GM19438 (cell line): ENCODE data around the gene PHF20.
"Not testable (repeated sequence)": the region's sequence is repeated elsewhere in the genome, so short reads cannot be mapped to it uniquely, and the experiment has no call there.

Experiments used
- ATAC-seq: cut with Tn5 transposase; IDR thresholded peaks from one replicate; pipeline ENCODE4 v1.9.1; 2021; ENCODE audit warnings: low read depth; ENCODE audit not compliant: unreplicated experiment

Gene PHF20

GRCh38 chr20:35773154-35773751, 1.4 kb downstream of the PHF20 start:
- no peak for ATAC-seq

- ATAC-seq: no peak
Observed at GRCh38 chr20:35774391-35774790, 2.6 kb downstream of the PHF20 start.

- ATAC-seq: no peak
Observed at GRCh38 chr20:35776513-35777101, 4.8 kb downstream of the PHF20 start.

GRCh38 chr20:35783811-35784210, 12.0 kb downstream of the PHF20 start:
- not testable (repeated sequence) for ATAC-seq

- ATAC-seq: not testable (repeated sequence)
Observed at GRCh38 chr20:35785541-35785940, 13.7 kb downstream of the PHF20 start.

GRCh38 chr20:35788796-35789195, 17.0 kb downstream of the PHF20 start:
- ATAC-seq: no peak

GRCh38 chr20:35791097-35791496, 19.3 kb downstream of the PHF20 start:
- ATAC-seq: no peak

- ATAC-seq: no peak
Observed at GRCh38 chr20:35791821-35792220, 20.0 kb downstream of the PHF20 start.

- no peak for ATAC-seq
Observed at GRCh38 chr20:35792740-35793139, 20.9 kb downstream of the PHF20 start.

- ATAC-seq: no peak
Observed at GRCh38 chr20:35796571-35796970, 24.8 kb downstream of the PHF20 start.

- ATAC-seq: no peak
Observed at GRCh38 chr20:35801865-35802264, 30.1 kb downstream of the PHF20 start.

GRCh38 chr20:35806075-35806474, 34.3 kb downstream of the PHF20 start:
- ATAC-seq: no peak

- ATAC-seq: no peak
Observed at GRCh38 chr20:35807877-35808276, 36.1 kb downstream of the PHF20 start.

- ATAC-seq: no peak
Observed at GRCh38 chr20:35820715-35821114, 48.9 kb downstream of the PHF20 start.

- ATAC-seq: no peak
Observed at GRCh38 chr20:35821807-35822242, 50.0 kb downstream of the PHF20 start.

- no peak for ATAC-seq
Observed at GRCh38 chr20:35823147-35823546, 51.3 kb downstream of the PHF20 start.

- ATAC-seq: no peak
Observed at GRCh38 chr20:35823937-35824336, 52.1 kb downstream of the PHF20 start.

GRCh38 chr20:35826397-35826998, 54.7 kb downstream of the PHF20 start:
- no peak for ATAC-seq

GRCh38 chr20:35828434-35828833, 56.6 kb downstream of the PHF20 start:
- no peak for ATAC-seq

GRCh38 chr20:35828916-35829315, 57.1 kb downstream of the PHF20 start:
- no peak for ATAC-seq

GRCh38 chr20:35830264-35830663, 58.4 kb downstream of the PHF20 start:
- ATAC-seq: no peak

GRCh38 chr20:35831029-35831428, 59.2 kb downstream of the PHF20 start:
- ATAC-seq: no peak
